ENCODE results near the gene DDX54. TPM values are rescaled to one million over a fixed set of nuclear protein-coding genes. Genes with fewer than 3 reads are reported as not detected.

Gene DDX54
- total RNA-seq, 1 experiment from 2014 or later = 45.4 TPM

DNA sequence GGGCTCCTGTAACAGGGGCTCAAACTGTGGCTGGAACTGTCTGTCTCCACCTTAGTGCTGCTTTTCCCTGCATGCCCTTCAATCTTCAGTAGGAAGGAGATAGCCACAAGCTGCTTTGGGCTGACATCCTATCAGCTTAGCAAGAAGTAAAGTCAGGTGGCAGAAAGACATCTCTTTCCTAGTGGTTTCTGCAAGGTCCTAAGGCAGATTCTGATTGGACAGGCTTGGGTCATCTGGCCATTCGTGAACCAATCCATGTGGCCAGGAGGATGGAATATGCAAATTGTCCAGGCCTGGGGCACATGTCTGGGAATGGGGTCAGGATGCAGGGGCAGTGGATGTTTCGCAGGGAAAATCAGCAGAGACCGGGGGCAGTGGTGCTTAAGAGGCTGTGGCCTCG is 5.5 kb upstream of the DDX54 start:
- Histone ChIP-seq H3K4me1 (replicated peaks) (peaks cover 70% of the 10 kb centered on the region), H3K27me3 (replicated peaks) (no peaks in the 10 kb centered on the region), H3K4me3 (no peak overlapping the region), H3K27ac (no peak overlapping the region), H3K36me3 (peaks cover 48% of the 10 kb centered on the region), H3K9me3 (replicated peaks) (no peaks in the 10 kb centered on the region)
- DNase-seq (ENCODE audit: low read depth in 1 of 2, low spot score in 2 of 2) = no peak

DNA sequence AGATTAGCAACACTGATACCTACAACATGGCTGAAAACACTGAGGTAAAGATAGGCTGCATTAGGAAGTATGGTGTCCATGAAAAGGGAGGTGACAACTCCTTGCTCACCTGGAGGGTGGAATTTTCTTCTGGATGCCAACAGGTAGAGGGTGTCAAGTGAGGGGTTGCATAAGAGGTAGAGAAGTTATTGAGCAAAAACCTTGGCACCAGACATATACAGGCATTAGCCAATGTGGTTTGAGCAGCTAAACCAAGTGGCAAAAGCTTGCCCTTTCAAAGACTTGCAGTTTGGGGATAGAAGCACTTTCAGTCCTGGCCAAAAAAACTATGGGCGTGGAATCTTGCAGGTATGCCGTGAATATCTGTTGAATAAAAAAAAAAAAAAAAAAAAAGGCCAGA is 4.1 kb upstream of the DDX54 start:
- H3K27ac ChIP-seq = no peak overlapping the region
- no peaks in the 10 kb centered on the region for H3K27me3 ChIP-seq (replicated peaks)
- H3K4me1 ChIP-seq (replicated peaks) = peaks cover 56% of the 10 kb centered on the region
- H3K4me3 ChIP-seq = no peak overlapping the region
- peaks cover 56% of the 10 kb centered on the region for H3K36me3 ChIP-seq
- H3K9me3 ChIP-seq (replicated peaks) = no peaks in the 10 kb centered on the region
- no peak for DNase-seq (ENCODE audit: low read depth in 1 of 2, low spot score in 2 of 2)

DNA sequence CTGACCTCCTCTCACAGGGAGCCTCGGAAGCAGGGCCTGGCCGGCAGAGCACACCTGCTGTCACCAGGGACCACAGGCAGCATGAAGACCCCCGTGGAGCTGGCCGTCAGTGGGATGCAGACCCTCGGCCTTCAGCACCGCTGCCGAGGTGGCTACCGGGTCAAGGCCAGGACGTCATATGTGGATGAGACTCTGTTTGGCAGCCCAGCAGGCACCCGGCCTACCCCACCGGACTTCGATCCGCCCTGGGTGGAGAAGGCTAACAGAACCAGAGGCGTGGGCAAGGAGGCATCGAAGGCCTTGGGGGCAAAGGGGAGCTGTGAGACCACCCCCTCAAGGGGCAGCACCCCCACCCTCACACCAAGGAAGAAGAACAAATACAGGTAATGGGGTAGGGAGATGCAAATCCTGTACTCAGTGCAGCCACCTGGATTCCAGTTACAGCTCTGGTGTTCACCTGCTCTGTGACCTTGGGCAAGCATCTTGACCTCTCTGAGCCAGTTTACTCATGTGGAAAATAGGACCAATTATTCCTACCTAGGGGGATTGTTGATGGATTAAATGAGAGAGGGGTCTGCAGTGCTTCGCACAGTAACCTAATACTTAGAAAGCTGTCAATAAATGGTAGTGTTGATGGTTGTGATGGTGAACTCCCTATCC is 1.5 kb upstream of the DDX54 start:
- DNase-seq (ENCODE audit: low read depth in 1 of 2, low spot score in 2 of 2) = peak in 1 of 2 experiments; percentile 37
- Histone ChIP-seq H3K9me3 (replicated peaks) (no peaks in the 10 kb centered on the region), H3K4me1 (replicated peaks) (peaks cover 36% of the 10 kb centered on the region), H3K27ac (no peak overlapping the region), H3K27me3 (replicated peaks) (no peaks in the 10 kb centered on the region), H3K4me3 (peak overlapping the region; percentile 93; the same call in 1 of the 2 replicates), H3K36me3 (peaks cover 56% of the 10 kb centered on the region)

DNA sequence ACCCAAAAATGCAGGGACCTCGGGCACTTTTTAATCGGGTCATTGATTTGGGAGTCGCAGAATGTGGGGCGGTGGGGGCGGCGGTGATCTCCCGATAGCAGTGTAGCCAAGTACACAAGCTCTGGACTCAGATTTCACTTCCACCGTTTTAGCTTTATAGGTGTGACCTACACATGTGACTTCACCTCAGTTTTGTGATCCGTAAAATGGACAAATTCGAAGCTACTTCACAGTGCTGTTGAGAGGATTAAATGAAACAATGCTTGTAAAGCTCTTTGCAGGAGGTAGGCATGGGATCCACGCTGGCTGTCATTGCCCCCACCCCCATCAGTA is 721 bp upstream of the DDX54 start:
- DNase-seq (ENCODE audit: low read depth in 1 of 2, low spot score in 2 of 2) = no peak
- Histone ChIP-seq H3K36me3 (peaks cover 48% of the 10 kb centered on the region), H3K9me3 (replicated peaks) (no peaks in the 10 kb centered on the region), H3K27ac (peak overlapping the region; percentile 97; the same call in 1 of the 2 replicates), H3K4me3 (peak overlapping the region; percentile 93), H3K4me1 (replicated peaks) (peaks cover 34% of the 10 kb centered on the region), H3K27me3 (replicated peaks) (no peaks in the 10 kb centered on the region)

DNA sequence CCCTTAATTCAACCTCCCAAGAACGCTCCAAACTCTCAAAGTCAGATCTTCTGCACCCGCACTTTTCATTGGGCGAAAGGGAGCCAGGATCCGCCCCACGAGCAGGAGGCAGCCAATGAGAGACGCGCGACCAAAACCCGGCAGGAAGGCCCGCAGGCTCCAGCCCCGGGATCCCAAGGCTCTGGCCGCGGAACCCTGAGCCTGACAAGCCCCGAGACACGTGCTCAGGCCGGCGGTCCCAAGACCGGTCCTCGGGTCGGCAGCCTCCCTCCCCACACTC is 438 bp downstream of the DDX54 start:
- Histone ChIP-seq H3K9me3 (replicated peaks) (no peaks in the 10 kb centered on the region), H3K27me3 (replicated peaks) (no peaks in the 10 kb centered on the region), H3K4me3 (peak overlapping the region; percentile 93), H3K27ac (peak overlapping the region; percentile 97), H3K36me3 (peaks cover 52% of the 10 kb centered on the region), H3K4me1 (replicated peaks) (peaks cover 31% of the 10 kb centered on the region)
- peak; percentile 89 to 96 for DNase-seq (ENCODE audit: low read depth in 1 of 2, low spot score in 2 of 2)

DNA sequence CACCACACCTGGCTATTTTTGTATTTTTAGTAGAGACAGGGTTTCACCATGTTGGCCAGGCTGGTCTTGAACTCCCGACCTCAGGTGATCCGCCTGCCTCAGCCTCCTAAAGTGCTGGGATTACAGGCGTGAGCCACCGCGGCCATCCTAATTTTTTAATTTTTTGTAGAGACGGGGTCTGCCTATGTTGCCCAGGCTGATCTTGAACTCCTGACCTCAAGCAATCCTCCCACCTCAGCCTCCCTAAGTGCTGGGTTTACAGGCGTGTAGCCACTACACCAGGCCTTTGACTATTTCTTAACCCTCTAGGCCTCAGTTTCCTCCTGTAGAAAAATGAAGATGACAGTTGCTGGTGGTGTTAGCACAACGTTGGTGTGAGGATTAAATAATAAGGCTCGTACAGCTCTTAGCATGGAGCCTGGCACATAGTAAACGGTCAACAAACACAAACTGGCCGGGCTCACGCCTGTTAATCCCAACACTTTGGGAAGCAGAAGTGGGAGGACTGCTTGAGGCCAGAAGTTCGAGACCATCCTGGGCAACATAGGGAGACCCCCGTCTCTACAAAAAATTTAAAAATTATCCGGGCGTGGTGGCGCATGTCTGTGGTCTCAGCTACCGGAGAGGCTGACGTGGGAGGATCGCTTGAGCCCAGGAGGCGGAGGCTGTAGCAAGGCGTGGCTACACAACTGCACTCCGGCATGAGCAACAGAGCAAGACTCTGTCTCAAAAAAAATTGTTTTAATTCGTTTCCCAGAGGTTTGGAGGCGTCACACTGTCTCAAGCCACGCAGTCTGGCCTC is 979 bp downstream of the DDX54 start:
- Histone ChIP-seq H3K27me3 (replicated peaks) (no peaks in the 10 kb centered on the region), H3K9me3 (replicated peaks) (no peaks in the 10 kb centered on the region), H3K4me3 (peak overlapping the region; percentile 93), H3K36me3 (peaks cover 56% of the 10 kb centered on the region), H3K4me1 (replicated peaks) (peaks cover 31% of the 10 kb centered on the region), H3K27ac (peak overlapping the region; percentile 97)
- no peak for DNase-seq (ENCODE audit: low read depth in 1 of 2, low spot score in 2 of 2)

DNA sequence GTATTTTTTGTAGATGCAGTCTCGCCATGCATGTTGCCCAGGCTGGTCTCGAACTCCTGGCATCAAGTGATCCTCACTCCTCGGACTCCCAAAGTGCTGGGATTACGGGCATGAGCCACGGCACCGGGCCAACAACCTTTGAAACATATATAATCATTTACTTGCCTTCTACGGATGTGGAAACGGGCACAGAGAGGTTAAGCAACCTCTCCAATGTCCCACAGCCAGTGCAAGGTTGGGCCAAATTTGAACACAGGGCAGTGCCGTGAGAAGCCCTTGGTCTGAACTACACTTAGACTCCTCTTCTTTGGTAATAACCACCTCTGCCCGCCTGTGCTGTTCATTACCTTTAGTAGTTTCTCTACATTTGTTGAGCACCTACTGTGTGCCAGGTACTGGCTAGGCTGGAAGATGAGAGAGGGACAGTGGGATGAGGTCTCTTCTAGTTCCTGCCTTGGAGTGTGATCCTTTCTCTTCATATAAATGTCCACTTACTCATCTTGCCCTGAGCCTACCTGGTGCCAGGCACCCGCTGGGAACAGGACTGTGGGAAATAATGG is 2.2 kb downstream of the DDX54 start:
- H3K27ac ChIP-seq = no peak overlapping the region
- DNase-seq (ENCODE audit: low read depth in 1 of 2, low spot score in 2 of 2) = no peak
- peaks cover 59% of the 10 kb centered on the region for H3K36me3 ChIP-seq
- no peaks in the 10 kb centered on the region for H3K9me3 ChIP-seq (replicated peaks)
- H3K4me1 ChIP-seq (replicated peaks) = peaks cover 28% of the 10 kb centered on the region
- H3K4me3 ChIP-seq = no peak overlapping the region
- no peaks in the 10 kb centered on the region for H3K27me3 ChIP-seq (replicated peaks)

DNA sequence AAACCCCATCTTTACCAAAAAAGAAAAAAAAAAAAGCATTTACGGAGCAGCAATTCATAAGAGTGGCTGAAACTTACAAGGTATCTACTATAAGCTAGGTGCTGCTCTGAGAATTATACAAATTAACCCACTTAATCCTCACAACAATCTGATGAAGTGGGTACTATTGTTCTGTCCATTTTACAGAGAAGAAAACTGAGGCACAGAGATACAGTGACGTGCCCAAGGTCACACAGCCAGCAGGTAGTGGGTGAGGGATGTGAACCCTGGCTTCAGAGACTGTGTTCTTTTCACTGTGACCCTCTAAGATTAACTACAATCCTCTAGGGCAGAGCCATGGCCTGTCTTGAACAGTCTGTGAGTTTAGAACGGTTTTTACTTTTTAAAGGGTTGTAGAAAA is 3.3 kb downstream of the DDX54 start:
- no peak for DNase-seq (ENCODE audit: low read depth in 1 of 2, low spot score in 2 of 2)
- H3K27me3 ChIP-seq (replicated peaks) = no peaks in the 10 kb centered on the region
- no peaks in the 10 kb centered on the region for H3K9me3 ChIP-seq (replicated peaks)
- no peak overlapping the region for H3K4me3 ChIP-seq
- H3K36me3 ChIP-seq = peaks cover 64% of the 10 kb centered on the region
- H3K27ac ChIP-seq = no peak overlapping the region
- H3K4me1 ChIP-seq (replicated peaks) = peaks cover 16% of the 10 kb centered on the region

DNA sequence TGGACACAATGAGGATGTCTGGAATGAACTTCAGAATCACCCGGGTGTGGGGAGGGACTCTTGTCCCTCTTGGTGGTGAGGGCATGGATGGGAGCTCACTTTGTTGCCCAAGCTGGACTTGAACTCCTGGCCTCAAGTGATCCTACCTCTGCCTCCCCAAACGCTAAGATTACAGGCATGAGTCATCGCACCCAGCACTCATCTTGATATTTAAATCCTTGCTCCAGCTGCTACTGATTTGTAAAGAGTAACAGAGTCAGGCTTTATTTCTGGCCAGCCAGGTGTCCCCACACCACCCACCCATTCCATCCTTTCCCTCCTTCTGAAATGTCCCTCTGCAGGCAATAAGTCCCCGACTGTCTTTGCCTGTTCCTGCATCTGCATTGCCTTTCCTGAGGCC is 4.9 kb downstream of the DDX54 start:
- no peaks in the 10 kb centered on the region for H3K27me3 ChIP-seq (replicated peaks)
- peaks cover 6% of the 10 kb centered on the region; the same call in 1 of the 2 replicates for H3K4me1 ChIP-seq (replicated peaks)
- H3K27ac ChIP-seq = no peak overlapping the region
- peaks cover 65% of the 10 kb centered on the region for H3K36me3 ChIP-seq
- no peaks in the 10 kb centered on the region for H3K9me3 ChIP-seq (replicated peaks)
- H3K4me3 ChIP-seq = no peak overlapping the region
- no peak for DNase-seq (ENCODE audit: low read depth in 1 of 2, low spot score in 2 of 2)

DNA sequence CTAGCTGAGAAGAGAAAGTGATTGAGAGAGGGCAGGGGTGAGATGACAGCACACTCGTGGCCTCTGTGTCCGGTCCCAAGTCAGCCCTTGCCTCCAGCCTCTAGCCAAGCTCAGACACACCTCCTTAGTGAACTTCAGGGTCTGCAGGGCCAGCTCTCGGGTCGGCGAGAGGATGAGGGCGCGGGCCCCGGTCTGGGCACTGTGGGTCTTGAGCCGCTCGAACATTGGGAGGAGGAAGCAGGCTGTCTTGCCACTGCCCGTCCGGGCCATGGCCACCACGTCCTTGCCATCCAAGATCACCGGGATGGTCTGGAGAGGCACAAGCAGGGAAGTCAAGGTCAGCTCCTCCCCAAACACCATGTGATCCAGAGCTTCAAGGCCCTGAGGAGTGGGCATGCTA is 6.3 kb downstream of the DDX54 start:
- peaks cover 3% of the 10 kb centered on the region; the same call in 1 of the 2 replicates for H3K4me1 ChIP-seq (replicated peaks)
- DNase-seq (ENCODE audit: low read depth in 1 of 2, low spot score in 2 of 2) = no peak
- H3K27ac ChIP-seq = no peak overlapping the region
- H3K36me3 ChIP-seq = peaks cover 71% of the 10 kb centered on the region
- H3K27me3 ChIP-seq (replicated peaks) = no peaks in the 10 kb centered on the region
- H3K9me3 ChIP-seq (replicated peaks) = 0 out of 2 replicates have a peak, but pooled peaks cover 2% of the 10 kb centered on the region
- no peak overlapping the region for H3K4me3 ChIP-seq

DNA sequence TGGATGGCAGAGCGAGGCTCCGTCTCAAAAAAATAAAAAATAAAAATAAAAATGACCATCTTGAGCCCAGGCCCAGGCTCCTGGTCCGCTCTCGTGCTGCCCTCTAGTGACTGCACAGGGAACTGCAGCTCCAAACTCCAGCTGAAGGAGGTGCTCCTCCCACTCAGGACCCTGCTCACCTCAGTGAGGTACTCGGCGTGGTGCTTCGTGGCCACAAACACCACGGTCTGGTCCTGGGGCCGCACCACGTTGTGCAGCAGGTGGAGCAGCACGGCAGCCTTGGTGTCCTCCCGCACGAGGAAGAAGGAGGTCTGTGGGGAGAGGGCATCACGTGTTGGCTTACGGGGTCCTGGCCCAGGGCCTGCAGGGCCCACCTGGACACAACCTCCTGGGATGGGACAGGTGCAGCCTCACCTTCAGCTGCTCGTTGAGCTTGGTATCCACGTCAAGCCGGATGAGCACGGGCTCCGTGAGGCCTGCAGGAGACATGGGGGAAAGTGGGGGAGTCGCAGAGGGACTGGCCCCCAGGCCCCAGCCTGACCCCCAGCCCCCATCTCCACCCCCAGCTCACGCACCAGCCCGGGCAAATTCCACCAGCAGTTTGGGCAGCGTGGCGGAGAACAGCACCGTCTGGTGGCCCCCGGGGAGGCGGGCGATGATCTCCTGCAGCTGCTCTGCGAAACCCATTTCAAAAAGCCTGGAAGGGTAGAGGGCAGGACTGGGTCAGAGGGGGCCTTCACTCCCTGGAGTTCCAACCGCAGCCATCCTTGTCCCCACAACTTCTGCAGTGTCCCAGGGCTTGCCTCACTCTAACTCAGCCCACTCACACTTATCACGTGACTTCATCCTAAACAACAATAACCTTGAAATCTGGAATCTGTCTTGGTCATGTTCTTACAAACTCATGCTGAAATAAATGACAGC is 10.6 kb downstream of the DDX54 start:
- H3K27ac ChIP-seq = no peak overlapping the region
- no peak overlapping the region for H3K4me3 ChIP-seq
- 0 out of 2 replicates have a peak, but pooled peaks cover 2% of the 10 kb centered on the region for H3K9me3 ChIP-seq (replicated peaks)
- H3K36me3 ChIP-seq = peaks cover 89% of the 10 kb centered on the region
- DNase-seq (ENCODE audit: low read depth in 1 of 2, low spot score in 2 of 2) = peak; percentile 53 to 76
- no peaks in the 10 kb centered on the region; the same call in 1 of the 2 replicates for H3K27me3 ChIP-seq (replicated peaks)
- H3K4me1 ChIP-seq (replicated peaks) = no peaks in the 10 kb centered on the region

DNA sequence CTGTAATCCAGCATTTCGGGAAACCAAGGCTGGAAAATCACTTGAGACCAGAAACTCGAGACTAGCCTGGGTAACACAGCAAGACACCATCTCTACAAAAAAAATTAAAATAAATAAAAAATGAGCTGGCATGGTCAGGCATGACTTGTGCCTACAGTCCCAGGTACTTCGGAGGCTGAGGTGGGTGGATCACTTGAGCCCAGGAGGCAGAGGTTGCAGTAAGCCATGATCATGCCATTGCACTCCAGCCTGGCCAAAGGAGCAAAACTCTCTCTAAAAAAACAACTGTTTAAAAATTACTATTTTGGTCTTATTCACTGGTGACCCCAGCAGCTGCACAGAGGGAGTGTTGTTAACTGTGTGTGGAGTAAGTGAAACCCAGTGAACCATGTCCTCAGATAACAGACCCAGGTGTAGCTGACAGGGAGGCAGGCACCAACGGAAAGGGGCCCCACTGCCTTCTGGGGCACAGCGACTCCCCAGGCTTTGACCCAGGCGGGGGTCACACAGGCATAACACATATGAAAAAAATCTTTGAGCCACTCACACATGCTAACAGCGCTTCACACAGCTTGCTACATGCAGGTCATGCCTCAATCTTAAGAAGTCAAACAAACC is 12.1 kb downstream of the DDX54 start:
- no peaks in the 10 kb centered on the region; the same call in 1 of the 2 replicates for H3K27me3 ChIP-seq (replicated peaks)
- no peak overlapping the region for H3K4me3 ChIP-seq
- no peak overlapping the region for H3K27ac ChIP-seq
- DNase-seq (ENCODE audit: low read depth in 1 of 2, low spot score in 2 of 2) = no peak
- peaks cover 89% of the 10 kb centered on the region for H3K36me3 ChIP-seq
- H3K9me3 ChIP-seq (replicated peaks) = 0 out of 2 replicates have a peak, but pooled peaks cover 2% of the 10 kb centered on the region
- no peaks in the 10 kb centered on the region for H3K4me1 ChIP-seq (replicated peaks)

DNA sequence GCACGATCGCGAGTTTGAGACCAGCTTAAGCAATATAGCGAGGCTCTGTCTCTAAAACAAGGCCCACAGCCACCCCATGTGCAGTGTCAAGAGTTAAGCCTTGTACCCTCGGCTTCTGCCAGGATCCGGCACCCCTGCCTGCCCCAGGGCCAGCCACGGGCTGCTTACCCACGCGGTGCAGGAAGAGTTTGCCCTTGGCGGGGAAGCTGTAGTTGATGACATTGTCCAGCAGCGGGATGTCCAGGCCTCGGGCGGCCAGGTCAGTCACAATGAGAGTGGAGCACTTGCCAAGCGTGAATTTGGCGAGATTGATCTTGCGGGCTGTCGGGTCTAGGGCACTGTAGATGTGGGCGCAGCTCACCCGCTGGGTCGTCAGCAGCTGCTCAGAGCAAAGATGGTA is 13.1 kb downstream of the DDX54 start:
- H3K4me3 ChIP-seq = no peak overlapping the region
- peaks cover 89% of the 10 kb centered on the region for H3K36me3 ChIP-seq
- H3K27ac ChIP-seq = no peak overlapping the region
- 0 out of 2 replicates have a peak, but pooled peaks cover 2% of the 10 kb centered on the region for H3K9me3 ChIP-seq (replicated peaks)
- no peak for DNase-seq (ENCODE audit: low read depth in 1 of 2, low spot score in 2 of 2)
- H3K27me3 ChIP-seq (replicated peaks) = no peaks in the 10 kb centered on the region; the same call in 1 of the 2 replicates
- no peaks in the 10 kb centered on the region for H3K4me1 ChIP-seq (replicated peaks)
